Measurements from ENCODE around the gene SBF2.
"Not testable (repeated sequence)": the region's sequence is repeated elsewhere in the genome, so short reads cannot be mapped to it uniquely, and the experiment has no call there.

Gene SBF2

DNA sequence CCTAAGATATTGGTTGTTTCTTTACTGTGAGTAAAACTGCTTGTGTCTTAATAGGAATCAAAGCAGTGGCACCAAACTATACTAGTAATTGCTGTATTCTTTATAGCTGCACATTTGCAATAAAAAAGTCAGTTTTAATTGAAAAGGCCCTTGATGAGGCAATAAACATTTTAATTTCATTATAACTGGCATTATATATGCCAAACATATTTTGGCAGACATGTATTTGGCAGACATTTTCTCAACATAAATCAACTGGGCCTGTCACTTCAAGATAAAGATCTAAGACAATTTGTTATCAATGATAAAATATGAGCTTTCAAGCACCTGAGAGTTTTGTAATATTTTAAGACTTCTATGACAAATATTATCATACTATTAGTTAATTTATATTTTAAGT lies 245.7 kb downstream of the SBF2 start:
- DNase-seq: no peak

DNA sequence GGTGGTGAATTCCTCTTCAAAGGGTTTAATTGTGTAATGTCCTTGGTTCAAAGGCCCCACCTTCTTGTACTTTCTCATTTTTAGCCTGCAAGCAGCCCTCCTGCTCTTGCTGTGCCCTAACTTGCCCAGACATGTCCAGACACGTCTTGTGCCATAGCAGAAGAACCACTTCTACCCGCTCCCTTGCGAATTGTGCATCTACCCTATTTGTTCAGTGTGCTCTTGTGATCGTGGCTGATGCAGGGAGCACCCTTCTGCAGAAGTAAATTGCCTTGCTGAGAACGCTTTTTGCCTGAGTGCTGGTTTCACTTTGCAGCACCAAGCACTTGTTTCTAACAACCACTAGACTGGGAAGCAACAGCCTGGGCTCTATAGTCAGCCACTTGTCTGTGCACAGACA lies 249.4 kb downstream of the SBF2 start:
- no peak for DNase-seq

DNA sequence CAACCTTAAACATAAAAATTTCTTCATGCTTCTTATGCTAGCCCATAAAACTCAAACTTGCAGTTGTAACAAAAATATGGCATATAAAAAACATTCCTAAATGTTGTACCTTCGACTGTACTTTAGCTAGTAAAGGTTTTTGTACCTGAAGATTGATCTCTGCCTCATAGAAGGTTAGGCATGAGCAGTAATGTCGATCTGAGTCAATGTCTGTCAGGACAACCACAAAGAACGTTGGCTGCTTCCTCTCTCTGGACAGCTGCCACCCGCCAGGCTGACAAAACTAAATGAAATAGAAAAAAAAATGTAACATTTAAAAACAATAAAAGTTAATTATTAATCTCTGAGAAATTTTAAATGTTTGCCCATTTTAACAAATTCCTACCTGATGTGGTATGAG lies 251.3 kb downstream of the SBF2 start:
- no peak for DNase-seq

DNA sequence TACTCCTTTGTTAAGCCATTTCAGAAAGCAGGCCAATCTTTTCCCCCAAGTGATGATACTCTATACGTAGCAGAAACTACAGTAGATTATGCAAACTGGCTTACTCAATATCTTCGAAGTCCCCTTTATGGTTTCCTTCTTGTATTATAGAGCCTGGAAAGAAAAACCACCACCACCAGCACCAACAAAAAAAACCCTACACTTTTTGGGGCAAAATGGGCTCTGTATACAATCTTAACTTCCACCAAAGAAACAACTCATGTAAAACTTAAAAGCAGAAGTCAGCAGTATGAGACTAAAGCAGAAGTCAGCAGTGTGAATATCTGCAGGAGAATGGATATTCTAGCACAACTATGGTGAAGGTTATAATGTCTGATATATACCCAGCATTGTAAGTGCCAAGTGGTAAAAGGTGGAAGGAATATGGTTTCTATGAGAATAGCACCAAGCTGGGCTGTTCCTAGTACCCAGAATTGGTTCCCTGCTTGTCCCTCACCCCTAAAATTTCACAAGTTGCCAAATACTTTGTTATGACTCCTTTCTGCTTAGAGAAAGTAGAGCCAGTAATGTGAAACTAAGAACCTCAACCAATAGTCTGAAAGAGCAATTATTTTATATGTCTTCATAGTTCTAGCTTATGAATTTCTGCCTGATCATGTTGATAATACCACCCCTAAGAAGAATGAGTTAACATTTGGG lies 252.1 kb downstream of the SBF2 start:
- DNase-seq: no peak

DNA sequence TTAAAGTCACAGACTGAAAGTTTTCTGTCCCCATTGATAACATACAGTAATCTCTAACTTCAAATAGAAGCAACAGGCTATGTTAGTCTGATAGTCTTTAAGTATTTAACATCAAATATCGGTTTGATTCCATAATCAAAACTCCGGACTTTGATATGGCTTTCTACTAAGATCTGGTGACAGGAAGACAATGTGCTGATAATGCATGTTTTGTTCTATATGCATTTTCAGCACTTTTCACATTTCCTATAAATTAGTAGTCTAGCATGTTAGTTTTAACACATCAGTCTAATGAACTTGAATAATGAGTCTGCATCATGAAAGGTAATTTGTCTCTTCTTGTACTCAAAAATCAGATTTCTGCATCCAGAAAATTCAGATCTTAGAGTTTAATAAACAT lies 252.7 kb downstream of the SBF2 start:
- DNase-seq: no peak

DNA sequence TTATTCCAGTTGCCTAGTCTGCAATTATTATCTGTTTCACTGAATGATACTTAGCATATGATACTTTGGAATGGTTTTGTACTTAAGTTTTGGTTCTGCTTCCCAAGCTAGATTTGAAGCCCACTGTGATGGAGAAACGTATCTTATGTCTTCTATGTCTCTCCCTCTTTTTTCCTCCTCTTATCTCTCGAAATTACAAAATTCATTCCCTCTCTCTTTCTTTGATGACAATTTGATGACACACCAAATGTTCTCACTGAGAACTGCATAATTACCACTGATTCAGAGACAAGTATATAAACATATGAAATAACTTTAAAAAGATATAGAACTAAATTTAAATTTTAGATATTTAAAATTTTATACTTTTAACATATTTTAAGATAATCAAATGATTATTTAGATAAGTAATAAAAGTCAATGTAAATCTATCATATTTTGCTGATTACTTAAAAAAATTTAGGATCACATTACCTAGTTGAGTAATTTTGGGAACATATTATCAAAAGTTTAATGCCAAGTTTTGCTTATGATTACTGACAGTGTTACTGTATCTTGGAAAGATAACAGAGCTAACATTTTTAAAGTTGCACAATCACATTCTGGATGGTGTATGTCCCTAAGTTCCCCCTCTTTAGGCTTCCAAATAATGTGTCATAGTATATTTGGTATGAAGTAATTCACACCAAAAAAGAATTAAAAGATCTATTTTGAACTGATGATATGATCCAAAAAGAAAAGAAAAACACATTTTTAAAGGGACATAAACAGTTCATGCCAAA lies 255.3 kb downstream of the SBF2 start:
- DNase-seq: no peak

DNA sequence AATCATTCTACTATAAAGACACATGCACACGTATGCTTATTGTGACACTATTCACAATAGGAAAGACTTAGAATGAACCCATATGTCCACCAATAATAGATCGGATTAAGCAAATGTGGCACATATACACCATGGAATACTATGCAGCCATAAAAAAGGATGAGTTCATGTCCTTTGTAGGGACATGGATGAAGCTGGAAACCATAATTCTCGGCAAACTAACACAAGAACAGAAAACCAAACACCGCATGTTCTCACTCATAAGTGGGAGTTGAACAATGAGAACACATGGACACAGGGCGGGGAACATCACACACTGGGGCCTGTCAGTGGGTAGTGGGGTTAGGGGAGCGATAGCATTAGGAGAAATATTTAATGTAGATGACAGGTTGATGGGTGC lies 258.1 kb downstream of the SBF2 start:
- DNase-seq: not testable (repeated sequence)

DNA sequence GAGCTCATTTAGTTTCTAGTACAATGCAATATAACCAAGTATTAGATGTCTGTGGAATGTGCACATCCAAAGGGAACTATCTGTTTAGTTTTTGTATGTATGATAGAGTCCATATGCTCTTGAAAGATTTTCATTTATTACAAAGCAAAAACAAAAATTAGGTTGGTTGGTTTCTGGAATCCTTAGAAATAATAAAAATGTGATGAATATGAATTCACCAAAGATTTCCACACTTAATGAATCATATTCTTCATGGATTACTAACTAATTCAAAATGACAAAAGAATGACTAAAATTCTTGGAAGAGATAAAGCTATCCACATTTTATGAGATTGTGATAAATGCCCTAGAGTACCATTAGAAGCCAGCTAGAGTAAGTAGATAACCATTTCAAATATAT lies 261.1 kb downstream of the SBF2 start:
- no peak for DNase-seq

DNA sequence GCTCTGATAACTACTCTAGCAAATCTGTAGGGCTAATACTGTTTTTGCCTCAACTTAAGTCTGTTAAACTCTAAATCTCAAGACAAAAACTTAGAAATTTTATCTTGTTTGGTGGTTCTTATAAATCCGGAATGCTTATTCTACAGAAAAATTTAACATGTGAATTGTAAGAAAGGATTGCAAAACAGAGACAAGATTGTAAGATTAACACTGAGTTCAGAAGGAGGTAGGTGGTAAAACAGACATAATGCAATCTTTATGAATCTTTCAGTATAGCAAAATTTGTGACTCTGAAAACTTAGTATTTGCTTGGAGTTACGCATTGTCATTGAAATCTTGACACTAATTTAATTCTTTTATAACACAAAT lies 263.9 kb downstream of the SBF2 start:
- no peak for DNase-seq

DNA sequence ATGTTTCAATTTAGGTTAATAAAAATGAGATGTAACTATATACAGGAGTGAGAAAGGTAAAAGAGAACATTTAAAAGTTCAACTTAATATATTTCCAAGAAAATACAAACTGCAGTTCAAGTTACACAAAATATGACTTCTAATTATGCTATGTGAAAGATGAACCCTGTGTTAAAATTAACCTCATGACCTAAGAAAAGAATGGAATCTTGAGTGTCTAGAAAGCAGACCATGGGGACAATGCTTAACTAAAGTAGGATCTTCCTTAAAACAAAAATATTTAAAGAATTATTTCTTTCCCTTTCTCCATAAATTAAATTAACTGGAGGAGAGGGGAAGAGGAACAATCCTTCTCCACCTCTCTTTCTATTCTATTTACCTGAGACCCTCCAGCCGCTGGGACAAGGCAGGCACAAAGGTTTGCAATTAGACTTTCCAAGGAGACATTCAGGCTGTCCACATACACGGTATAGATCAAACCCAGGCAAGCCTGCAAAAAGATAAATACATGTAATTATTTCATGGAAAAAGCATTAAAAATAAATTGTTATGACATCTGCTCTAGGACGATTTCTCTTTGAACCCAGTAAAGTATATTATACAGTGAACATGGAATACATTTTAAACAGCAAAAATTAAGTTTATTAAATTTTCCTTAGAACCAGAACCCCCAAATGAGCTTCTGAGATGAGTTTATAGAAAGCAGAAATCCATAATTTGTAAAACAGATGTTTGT lies 264.5 kb downstream of the SBF2 start:
- DNase-seq: no peak

DNA sequence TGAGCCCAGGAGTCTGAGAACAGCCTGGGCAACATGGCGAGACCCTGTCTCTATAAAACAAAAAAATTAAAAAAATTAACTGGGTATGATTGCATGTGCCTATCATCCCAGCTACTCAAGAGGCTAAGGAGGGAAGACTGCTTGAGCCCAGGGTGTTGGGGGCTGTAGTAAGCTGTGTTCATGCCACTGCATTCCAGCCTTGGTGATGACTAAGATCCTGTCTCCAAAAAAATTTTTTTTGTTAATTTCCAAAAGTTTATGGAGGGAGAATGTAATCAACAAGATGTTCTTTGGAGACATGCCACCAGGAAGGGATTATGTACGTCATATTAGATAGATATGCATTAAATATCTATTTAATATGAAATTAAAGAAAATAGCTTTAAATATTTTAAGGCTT lies 267.5 kb downstream of the SBF2 start:
- no peak for DNase-seq

DNA sequence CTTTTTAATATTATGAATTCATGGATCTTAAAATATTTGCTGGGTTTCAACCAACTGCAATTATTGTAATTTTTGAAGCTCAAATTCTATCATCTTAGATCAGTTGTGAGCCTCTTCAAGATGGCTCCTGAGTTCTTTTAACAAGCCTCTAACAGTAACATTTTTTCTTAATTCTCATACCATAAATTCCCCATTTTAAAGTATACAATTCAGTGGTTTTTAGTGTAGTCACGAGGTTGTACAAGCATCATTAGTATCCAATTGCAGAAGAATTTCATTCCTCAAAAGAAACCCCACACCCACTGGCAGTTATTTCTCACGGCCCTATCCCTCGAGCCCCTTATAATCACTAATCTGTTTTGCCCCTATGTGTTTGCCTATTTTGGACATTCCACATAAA lies 270.8 kb downstream of the SBF2 start:
- DNase-seq: no peak

DNA sequence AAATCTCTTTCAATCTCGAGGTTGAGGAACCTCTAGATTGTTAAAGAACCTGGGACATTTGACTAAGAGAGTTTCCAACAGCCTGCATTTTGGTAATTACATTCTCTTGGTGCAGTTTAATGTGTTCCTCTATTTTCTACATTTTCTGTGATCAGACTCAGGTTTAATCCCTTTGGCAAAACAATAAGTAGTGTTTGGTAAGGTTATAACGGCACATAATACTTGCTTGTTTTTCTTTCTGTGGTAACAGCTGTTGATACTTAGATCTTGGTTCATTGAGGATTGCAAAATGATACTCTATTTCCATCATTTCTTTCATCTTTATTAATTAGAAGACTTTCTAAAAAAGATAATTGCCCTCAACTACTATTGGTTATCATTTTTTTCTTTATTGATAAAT lies 271.3 kb downstream of the SBF2 start:
- no peak for DNase-seq

DNA sequence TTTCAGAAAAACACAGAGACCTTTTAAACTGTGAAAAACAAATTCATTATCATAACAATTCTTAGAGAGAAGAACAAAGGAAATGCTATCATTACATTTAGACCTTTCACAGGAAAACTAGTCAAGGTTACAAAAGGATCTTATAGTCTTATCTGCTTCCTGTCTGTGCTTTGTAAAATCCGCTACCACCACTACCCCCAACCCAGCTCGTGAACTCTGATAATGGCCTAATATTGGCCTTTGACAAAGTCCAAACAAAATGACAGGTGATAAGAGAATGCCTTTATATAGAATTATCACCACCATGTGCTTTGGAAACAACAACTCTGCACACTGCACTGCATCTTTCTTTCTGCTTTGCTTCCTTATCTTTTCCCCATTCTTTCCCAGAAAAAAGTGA lies 272.5 kb downstream of the SBF2 start:
- no peak for DNase-seq

DNA sequence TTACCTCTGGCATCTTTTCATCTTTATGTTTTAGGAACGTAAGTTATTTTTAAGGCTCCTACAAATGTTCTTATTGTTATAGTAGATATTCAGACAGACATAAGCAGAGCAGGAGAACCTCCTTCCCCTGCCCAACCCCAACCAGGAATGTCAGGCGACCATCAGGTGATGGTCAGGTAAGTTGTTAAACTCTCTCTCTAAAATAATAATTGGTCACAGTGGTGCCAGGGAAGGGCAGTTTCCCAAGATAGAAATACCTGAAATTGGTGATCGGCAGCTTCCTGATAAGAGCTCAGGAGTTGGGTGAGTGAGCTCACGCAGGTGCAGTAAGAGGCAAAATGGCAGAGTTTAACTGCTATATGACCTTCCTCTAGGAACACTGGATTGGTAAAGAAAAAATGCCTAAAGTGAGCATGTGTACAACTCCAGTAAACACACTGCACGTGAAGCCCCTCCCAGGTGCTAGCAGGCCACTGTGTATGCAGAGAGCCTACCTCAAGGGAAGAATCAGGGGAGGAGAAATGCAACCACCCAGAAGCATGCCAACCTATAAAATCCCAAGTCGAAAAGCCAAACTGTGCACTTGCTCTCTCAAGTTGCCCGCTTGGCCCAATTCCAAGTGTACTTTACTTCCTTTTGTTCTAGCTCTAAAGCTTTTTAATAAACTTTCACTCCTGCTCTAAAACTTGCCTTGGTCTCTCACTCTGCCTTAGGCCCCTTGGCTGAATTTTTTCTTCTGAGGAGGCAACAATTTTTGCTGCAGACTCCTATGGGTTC lies 273.9 kb downstream of the SBF2 start:
- DNase-seq: no peak

DNA sequence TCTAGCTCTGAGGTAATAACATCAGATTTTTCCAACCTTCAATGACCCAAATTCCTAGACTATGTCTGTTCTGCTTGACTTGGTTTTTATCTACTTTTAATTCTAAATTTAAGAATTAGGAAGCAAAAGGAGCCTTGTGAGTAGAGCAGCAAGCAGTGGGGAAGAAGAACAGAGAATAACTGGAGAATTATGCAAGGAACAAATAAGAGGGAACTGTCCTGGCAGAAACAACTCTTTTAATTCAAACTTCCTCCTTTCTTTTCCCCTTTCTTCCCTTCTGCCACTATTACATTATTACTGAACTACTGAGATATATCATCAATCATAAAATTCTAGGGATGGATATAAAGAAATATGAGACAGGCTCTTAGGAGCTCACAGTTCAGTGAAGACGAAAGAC lies 276.1 kb downstream of the SBF2 start:
- no peak for DNase-seq

DNA sequence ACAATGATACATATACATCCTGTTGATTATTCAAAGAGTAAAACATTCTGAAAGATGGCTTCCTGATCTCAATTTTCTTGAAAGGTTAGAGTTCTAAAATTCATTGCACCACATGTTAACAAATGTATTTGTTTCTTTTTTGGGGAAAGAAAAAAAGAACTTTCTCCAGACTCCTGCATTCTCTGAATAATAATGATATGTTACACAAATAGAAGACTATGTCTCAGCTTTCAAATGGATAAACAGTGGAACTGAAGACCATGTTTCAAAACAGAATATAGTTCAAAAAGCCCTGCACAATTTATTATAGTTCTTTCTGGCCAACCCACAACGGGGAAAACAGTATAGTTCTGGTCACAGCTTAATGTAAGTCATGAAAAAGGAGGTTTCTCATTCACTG lies 277.0 kb downstream of the SBF2 start:
- no peak for DNase-seq

DNA sequence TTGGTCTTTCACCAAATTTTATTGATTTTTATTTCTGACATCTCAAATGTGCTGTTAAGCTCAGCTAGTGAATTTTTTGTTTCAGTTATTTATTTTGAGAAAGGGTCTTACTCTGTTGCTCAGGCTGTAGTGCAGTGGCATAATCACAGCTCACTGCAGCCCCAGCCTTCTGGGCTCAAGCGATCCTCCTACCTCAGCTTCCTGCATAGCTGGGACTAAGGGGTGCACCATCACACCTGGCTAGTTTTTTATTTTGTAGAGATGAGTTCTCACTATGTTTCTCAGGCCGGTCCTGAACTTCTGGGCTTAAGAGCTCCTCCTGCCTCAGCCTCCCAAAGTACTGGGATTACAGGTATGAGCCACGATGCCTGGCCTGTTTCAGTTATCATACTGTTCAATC lies 282.0 kb downstream of the SBF2 start:
- DNase-seq: no peak

DNA sequence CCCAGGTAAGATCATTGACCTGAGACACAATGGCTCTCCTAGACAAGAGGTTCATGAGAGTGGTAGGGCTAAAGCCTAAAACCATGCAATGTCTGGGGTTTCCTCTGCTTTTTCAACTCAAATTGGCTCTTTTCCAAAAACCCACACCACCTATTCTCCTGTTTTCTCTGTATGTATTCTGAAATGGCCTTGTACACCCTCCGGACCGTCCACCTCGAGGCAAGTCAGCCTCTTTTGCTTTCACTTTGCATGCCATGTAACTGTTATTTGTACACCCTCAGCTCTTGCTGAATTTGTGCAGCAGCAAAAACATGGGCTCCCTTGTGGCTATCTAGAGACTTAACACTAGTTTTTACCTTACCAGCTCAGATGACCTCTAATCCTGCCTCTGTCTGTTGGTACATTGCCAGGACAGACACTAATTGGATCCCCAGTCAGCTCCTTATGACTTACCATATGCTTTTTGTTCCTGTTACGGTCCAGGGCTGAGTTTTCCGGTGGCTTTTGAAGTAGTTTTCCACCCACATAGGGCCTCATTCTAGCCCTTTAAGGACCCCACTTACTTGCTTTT lies 288.0 kb downstream of the SBF2 start:
- no peak for DNase-seq

DNA sequence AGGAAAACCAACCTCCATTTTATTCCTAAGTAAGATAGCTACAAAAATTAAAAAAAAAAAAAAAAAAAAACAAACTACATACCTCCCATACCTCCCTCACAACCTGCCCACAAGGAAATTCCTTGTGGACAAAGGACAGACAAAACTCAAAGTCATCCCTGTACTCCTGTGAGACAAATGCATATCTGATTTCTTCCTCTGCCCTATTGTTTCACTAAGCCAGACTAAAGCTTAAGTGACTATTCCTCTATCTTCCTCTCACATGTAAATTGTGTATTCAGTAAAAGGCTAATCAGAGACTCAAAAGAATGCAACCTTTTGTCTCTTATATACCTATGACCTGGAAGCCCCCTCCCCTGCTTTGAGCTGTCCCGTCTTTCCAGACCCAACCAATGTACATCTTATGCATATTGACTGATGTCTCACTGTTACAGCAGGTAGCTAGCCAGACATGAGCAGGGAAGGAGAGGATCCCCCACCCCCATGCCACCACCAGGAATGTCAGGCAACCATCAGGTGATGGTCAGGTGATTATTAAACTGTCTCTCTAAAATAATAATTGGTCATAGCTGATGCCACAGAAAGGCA lies 289.4 kb downstream of the SBF2 start:
- DNase-seq: no peak

DNA sequence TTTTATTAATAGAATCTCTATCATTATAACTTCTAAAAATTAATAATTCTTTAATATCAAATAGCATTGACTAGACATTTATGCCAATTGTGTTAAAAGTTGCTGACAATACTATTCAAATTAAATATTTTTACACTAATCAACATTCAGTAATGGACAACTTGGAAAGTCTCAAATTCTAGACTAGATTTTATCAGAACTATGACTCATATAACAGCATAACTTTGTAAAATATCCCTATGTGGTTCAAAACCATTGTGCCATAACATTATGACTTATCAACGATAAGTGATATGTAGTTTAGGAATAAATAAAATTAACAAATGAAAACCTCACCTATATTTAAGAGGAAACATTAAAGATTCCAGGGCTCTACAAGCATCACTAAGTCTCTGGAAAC lies 291.8 kb downstream of the SBF2 start:
- no peak for DNase-seq

DNA sequence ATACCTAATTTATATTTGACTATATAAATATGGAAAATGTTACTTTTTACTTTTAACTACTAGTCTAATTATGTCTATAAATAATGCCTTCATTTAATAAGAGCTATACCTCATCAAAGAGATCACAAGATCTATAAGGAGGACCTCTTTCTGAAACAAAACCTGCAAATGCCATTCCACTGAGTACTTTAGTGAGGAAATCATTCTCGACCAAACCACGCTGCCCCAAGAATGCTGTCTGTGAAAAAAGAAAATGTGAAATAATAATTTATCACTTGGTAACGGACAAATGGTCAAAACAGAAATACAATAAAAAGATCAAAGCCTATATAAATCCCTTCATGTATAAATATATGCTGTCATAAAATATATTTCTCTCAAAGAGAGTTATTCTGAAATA lies 301.7 kb downstream of the SBF2 start:
- no peak for DNase-seq
